HG03175 (cell line): ENCODE results near the gene PEAK3.

Experiments used
- ATAC-seq: cut with Tn5 transposase; IDR thresholded peaks from one replicate; pipeline ENCODE4 v1.9.1; 2021; ENCODE audit warnings: mild to moderate bottlenecking, moderate library complexity; ENCODE audit not compliant: unreplicated experiment

The PEAK3 gene

GRCh38 chr19:2251106-2252054, 30.6 kb downstream of the PEAK3 start:
- no peak for ATAC-seq

- ATAC-seq, result no peak
These were observed 31.2 kb downstream of the PEAK3 start for GRCh38 chr19:2250766-2251105.

- no peak for ATAC-seq
These were observed 31.9 kb downstream of the PEAK3 start for GRCh38 chr19:2249880-2250765.

- ATAC-seq, result no peak
These were observed 32.7 kb downstream of the PEAK3 start, which contains the start of gene AMH for GRCh38 chr19:2249010-2249866. TSS of gene AMH (plus strand) at chr19:2249323. CDS start at chr19:2249333, 10 bp downstream.

- no peak for ATAC-seq
These were observed 33.6 kb downstream of the PEAK3 start for GRCh38 chr19:2248136-2249009.

- ATAC-seq, result no peak
These were observed 34.4 kb downstream of the PEAK3 start for GRCh38 chr19:2247433-2248101.

GRCh38 chr19:2246801-2247361, 35.1 kb downstream of the PEAK3 start:
- ATAC-seq, result no peak

GRCh38 chr19:2246014-2246620, 35.9 kb downstream of the PEAK3 start:
- ATAC-seq, result no peak

- ATAC-seq, result no peak
These were observed 36.7 kb downstream of the PEAK3 start for GRCh38 chr19:2245273-2245672.

GRCh38 chr19:2244486-2244885, 37.5 kb downstream of the PEAK3 start:
- no peak for ATAC-seq

- no peak for ATAC-seq
These were observed 37.9 kb downstream of the PEAK3 start for GRCh38 chr19:2244125-2244411.

GRCh38 chr19:2243274-2244124, 38.5 kb downstream of the PEAK3 start:
- no peak for ATAC-seq

- no peak for ATAC-seq
These were observed 39.2 kb downstream of the PEAK3 start for GRCh38 chr19:2242816-2243215.

- ATAC-seq, result no peak
These were observed 39.9 kb downstream of the PEAK3 start for GRCh38 chr19:2242092-2242537.

- no peak for ATAC-seq
These were observed 40.9 kb downstream of the PEAK3 start for GRCh38 chr19:2240881-2241760.
